GM18526 (cell line): ENCODE results near the gene CHMP3.

ENCODE experiments used
- POLR2A ChIP-seq: IDR thresholded peaks from 3 replicates; pipeline ENCODE4 v1.6.1; 2011; ENCODE audit not compliant: insufficient read length; ENCODE audit errors: extremely low read depth

CHMP3 gene

GRCh38 chr2:86513948-86514660, 49.1 kb downstream of the CHMP3 start:
- TF ChIP-seq POLR2A: no peak

GRCh38 chr2:86512892-86513291, 50.4 kb downstream of the CHMP3 start:
- no peak for TF ChIP-seq POLR2A

GRCh38 chr2:86512034-86512433, 51.2 kb downstream of the CHMP3 start:
- no peak for TF ChIP-seq POLR2A

GRCh38 chr2:86510436-86510933, 52.8 kb downstream of the CHMP3 start:
- no peak for TF ChIP-seq POLR2A

GRCh38 chr2:86507600-86507999, 55.6 kb downstream of the CHMP3 start:
- TF ChIP-seq POLR2A: no peak

GRCh38 chr2:86500325-86501083, 62.7 kb downstream of the CHMP3 start:
- no peak for TF ChIP-seq POLR2A

- TF ChIP-seq POLR2A: no peak
These were observed 63.9 kb downstream of the CHMP3 start for GRCh38 chr2:86499326-86499725.

GRCh38 chr2:86498468-86499260, 64.6 kb downstream of the CHMP3 start:
- TF ChIP-seq POLR2A: no peak

- TF ChIP-seq POLR2A: no peak
These were observed 71.2 kb downstream of the CHMP3 start for GRCh38 chr2:86492048-86492453.

- TF ChIP-seq POLR2A: no peak
These were observed 72.2 kb downstream of the CHMP3 start for GRCh38 chr2:86491088-86491487.

GRCh38 chr2:86490245-86490644, 73.0 kb downstream of the CHMP3 start:
- TF ChIP-seq POLR2A: no peak

GRCh38 chr2:86489542-86489941, 73.7 kb downstream of the CHMP3 start:
- TF ChIP-seq POLR2A: no peak

GRCh38 chr2:86488561-86489250, 74.5 kb downstream of the CHMP3 start:
- TF ChIP-seq POLR2A: no peak

GRCh38 chr2:86487062-86487461, 76.2 kb downstream of the CHMP3 start:
- no peak for TF ChIP-seq POLR2A

GRCh38 chr2:86485802-86486201, 77.4 kb downstream of the CHMP3 start:
- no peak for TF ChIP-seq POLR2A

- no peak for TF ChIP-seq POLR2A
These were observed 78.1 kb downstream of the CHMP3 start for GRCh38 chr2:86485103-86485502.

- TF ChIP-seq POLR2A: no peak
These were observed 78.9 kb downstream of the CHMP3 start for GRCh38 chr2:86484385-86484784.
